GM18511 (cell line): ENCODE results near the gene HTR6.
A peak's percentile ranks its signal among the peaks of the same experiment; 100 is the strongest.

Experiments
- ATAC-seq: cut with Tn5 transposase; IDR thresholded peaks from one replicate; pipeline ENCODE4 v1.9.1; 2021; ENCODE audit warnings: mild to moderate bottlenecking, moderate library complexity; ENCODE audit not compliant: unreplicated experiment

HTR6 gene

DNA sequence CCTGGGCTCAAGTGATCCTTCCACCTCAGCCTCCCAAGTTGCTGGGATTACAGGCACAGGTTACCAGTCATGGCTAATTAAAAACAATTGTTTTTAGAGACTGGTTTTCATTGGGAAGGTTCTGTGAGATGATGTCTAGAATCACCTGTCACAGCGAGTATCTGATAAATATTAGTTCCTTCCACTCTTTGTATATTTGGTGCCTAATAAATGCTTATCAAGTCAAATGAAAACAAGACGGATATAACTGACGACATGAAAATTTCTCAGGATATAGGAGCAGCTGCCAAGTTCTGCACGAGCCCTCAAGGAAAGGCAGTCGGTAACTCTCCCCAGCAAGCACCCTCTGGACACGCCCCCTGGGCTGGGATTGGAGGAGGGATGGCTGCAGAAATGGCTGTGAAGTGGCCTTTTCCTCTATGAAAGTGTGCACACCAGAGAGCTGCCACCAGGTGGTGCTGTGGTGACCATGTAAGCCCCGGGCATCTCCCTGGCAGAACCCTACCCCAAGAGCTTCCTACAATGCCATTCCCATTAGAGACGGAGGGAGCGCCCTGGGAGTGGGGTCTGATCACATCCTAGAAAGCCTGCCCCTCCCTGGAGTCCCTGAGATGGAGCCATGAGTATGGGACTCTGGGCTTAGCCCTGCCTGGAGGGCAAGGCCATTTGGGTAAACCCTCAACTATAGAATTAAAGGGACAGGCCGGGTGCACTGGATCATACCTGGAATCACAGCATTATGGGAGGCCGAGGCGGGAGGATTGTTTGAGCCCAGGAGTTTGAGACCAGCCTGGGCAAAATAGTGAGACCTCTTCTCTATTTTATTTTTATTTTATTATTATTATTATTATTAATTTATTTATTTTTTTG is 50.9 kb downstream of the HTR6 start:
- ATAC-seq: peak; percentile 50

DNA sequence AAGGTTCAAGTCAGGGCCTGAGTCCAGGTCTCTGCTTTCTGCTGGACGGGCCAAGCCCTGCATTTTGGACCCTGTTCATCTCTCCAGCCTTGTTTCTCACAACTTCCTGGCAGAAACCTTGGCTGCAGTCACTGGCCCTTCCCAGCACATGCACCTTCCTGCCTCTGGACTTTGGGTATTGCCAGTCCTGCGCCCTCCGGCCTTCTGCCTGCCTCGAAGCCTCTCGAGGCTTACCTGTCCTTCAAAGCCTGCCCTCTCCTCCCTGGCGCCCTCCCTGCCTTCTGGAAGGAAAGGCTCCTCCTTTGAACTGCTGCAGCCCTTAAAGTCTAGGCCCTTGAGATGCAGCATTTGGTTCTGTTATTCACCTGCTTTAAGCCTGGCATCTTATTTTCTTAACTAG is 52.8 kb downstream of the HTR6 start:
- ATAC-seq: no peak

DNA sequence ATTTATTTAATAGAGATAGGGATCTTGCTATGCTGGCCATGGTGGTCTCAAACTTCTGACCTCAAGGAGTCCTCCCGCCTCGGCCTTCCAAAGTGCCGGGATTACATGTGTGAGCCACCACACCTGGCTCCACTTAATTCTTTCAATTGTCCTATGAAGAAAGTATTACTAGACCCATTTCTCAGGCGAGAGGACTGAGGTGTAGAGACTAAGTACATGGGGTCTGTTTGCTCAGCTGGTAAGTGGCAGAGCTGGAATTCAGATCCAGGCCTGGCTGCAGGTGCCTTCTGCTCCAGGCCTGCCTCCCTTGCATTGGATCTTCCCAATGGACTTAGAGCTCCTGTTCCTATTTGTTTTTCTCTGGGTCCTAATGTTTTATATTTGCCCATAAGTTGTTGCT is 55.5 kb downstream of the HTR6 start:
- ATAC-seq: no peak

GRCh38 chr1:19720973-19721372 is 56.3 kb downstream of the HTR6 start:
- no peak for ATAC-seq

GRCh38 chr1:19723874-19724273 is 59.2 kb downstream of the HTR6 start:
- ATAC-seq: no peak

- no peak for ATAC-seq
Observed at GRCh38 chr1:19725606-19726005, 60.9 kb downstream of the HTR6 start.

DNA sequence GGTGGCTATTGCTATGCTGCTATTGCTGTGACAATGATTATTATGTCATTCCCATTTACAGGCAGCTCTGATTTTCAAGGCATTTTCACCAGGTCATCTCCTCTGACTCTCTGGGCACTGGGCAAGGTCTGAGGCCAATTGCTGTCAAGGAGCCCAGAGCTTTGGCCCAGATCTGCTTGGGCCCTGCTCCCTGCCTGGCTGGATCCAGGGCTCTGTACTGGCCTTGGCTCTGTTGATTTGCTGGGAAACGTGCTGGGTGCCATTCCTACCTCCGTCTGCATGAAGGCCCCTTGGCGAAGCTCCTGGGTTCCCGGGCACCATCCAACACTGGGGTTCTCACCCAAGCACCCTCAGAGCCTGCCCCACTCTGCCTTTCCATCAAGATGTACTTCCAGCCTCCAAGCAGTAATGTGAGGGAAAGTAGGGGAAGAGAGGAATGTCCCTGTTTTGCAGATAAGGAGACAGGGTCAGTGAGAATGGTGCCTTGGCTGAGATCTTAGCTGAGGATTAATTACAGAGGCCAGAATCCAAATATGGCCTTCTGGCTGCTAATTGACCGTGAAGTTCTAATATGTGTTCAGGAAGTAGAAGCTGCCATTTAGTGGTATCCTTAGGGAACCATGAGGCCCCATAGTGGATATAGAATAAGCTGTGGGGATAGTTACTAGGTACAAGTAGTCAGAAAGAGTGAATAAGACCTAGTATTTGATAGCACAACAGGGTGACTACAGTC is 63.9 kb downstream of the HTR6 start:
- ATAC-seq: no peak

- no peak for ATAC-seq
Observed at GRCh38 chr1:19730232-19730631, 65.6 kb downstream of the HTR6 start.
